ENCODE measurements around the gene AHCYL2. TPM values are rescaled to one million over a fixed set of nuclear protein-coding genes. Genes with fewer than 3 reads are reported as not detected.

AHCYL2 gene
- total RNA-seq, 1 donor from 2014 or later, result 10.1 TPM

- DNase-seq (ENCODE audit: low read depth), result no peak
- no peaks in the 10 kb centered on the region for H3K27me3 ChIP-seq (ENCODE audit: control insufficient read depth, insufficient read depth, low read length)
- H3K36me3 ChIP-seq (ENCODE audit: control insufficient read depth, insufficient read depth, low read length), result no peaks in the 10 kb centered on the region
- TF ChIP-seq CTCF (IDR thresholded peaks at IDR 0.05; ENCODE audit: insufficient read depth, low read length, poor library complexity, severe bottlenecking), result no peak
- H3K4me3 ChIP-seq (ENCODE audit: low read depth, low read length), result no peak overlapping the region
Measured at GRCh38 chr7:129341212-129341611, 116.4 kb downstream of the AHCYL2 start.

- H3K27me3 ChIP-seq (ENCODE audit: control insufficient read depth, insufficient read depth, low read length), result no peaks in the 10 kb centered on the region
- H3K36me3 ChIP-seq (ENCODE audit: control insufficient read depth, insufficient read depth, low read length), result no peaks in the 10 kb centered on the region
- no peak overlapping the region for H3K4me3 ChIP-seq (ENCODE audit: low read depth, low read length)
- DNase-seq (ENCODE audit: low read depth), result no peak
- TF ChIP-seq CTCF (IDR thresholded peaks at IDR 0.05; ENCODE audit: insufficient read depth, low read length, poor library complexity, severe bottlenecking), result no peak
Measured at GRCh38 chr7:129341816-129342806, 117.3 kb downstream of the AHCYL2 start.

GRCh38 chr7:129343099-129343700, 118.4 kb downstream of the AHCYL2 start:
- no peak overlapping the region for H3K4me3 ChIP-seq (ENCODE audit: low read depth, low read length)
- peak; percentile 66 for TF ChIP-seq CTCF (IDR thresholded peaks at IDR 0.05; ENCODE audit: insufficient read depth, low read length, poor library complexity, severe bottlenecking)
- no peak for DNase-seq (ENCODE audit: low read depth)
- H3K36me3 ChIP-seq (ENCODE audit: control insufficient read depth, insufficient read depth, low read length), result no peaks in the 10 kb centered on the region
- no peaks in the 10 kb centered on the region for H3K27me3 ChIP-seq (ENCODE audit: control insufficient read depth, insufficient read depth, low read length)

DNA sequence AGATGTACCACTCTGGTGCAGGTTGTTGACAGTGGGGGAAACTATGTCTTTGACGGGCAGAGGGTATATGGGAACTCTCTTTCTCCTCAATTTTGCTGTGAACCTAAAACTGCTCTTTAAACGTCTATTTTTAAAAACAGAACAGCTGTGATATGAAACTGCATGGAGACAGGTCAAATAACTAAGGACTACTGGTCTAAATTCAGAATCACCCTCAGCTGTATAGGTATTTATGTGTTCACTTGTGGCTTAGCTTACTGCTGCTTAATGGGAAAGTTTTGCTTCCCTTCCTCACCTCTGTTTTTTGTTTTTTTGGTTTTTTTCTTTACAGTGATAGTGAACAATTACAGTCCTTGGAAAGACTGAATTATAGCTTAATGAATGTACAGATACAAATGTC, 122.5 kb downstream of the AHCYL2 start:
- TF ChIP-seq CTCF (IDR thresholded peaks at IDR 0.05; ENCODE audit: insufficient read depth, low read length, poor library complexity, severe bottlenecking), result no peak
- no peak overlapping the region for H3K4me3 ChIP-seq (ENCODE audit: low read depth, low read length)
- no peaks in the 10 kb centered on the region for H3K27me3 ChIP-seq (ENCODE audit: control insufficient read depth, insufficient read depth, low read length)
- DNase-seq (ENCODE audit: low read depth), result no peak
- no peaks in the 10 kb centered on the region for H3K36me3 ChIP-seq (ENCODE audit: control insufficient read depth, insufficient read depth, low read length)

DNA sequence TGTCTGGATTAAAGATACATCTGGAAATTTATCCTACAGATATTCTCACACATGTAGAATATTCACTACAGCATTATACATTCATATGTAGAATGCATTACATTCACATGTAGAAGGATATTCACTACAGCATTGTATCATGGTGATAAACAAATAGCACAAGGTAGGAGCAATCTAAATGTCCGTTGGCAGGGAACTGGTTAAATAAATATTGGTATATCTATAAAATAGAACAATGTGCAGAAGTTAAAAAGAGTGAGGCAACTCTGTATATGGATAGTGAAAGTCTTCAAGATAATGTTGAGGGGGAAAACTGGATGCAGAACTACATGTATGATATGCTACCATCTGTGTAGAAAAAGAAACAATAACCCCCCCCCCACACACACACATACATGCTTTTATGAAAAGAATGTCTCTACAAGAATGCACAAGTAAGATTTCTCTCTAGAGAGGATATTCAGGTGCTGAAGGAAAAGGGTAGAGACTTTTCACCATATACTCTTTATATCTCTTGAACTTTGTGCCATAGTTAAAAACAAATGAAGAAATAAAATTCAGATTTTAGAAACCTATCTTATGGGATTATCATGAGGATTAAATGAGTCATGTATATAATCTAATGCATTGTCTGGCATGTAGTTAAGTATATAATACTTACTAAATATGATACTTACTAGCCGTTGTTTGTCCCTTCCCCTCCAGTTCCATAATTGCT, 123.4 kb downstream of the AHCYL2 start:
- no peaks in the 10 kb centered on the region for H3K36me3 ChIP-seq (ENCODE audit: control insufficient read depth, insufficient read depth, low read length)
- TF ChIP-seq CTCF (IDR thresholded peaks at IDR 0.05; ENCODE audit: insufficient read depth, low read length, poor library complexity, severe bottlenecking), result no peak
- H3K4me3 ChIP-seq (ENCODE audit: low read depth, low read length), result no peak overlapping the region
- H3K27me3 ChIP-seq (ENCODE audit: control insufficient read depth, insufficient read depth, low read length), result no peaks in the 10 kb centered on the region
- DNase-seq (ENCODE audit: low read depth), result no peak

Data from kidney epithelial cell (primary cell).